HEK293 (cell line): ENCODE measurements around the gene MUC5AC.

ENCODE experiments used
- CTCF ChIP-seq: fragments of 450-650 bp; formaldehyde crosslinking; IDR thresholded peaks from 2 replicates; pipeline ENCODE4 v1.5.1; 2016; ENCODE audit warnings: missing biosample characterization, missing genetic modification characterization
- TSHZ1 ChIP-seq: fragments of 450-650 bp; formaldehyde crosslinking; IDR thresholded peaks from 2 replicates; pipeline ENCODE4 v1.5.1; 2016; ENCODE audit warnings: missing biosample characterization, missing genetic modification characterization, borderline replicate concordance
- YY1 ChIP-seq: fragments of 450-650 bp; formaldehyde crosslinking; IDR thresholded peaks from 2 replicates; pipeline ENCODE4 v1.5.1; 2018; ENCODE audit warnings: missing biosample characterization, missing genetic modification characterization
- ZNF133 ChIP-seq: fragments of 450-650 bp; formaldehyde crosslinking; IDR thresholded peaks from 2 replicates; pipeline ENCODE4 v1.5.1; 2016; ENCODE audit warnings: missing biosample characterization, missing genetic modification characterization
- ZNF146 ChIP-seq: fragments of 450-650 bp; formaldehyde crosslinking; IDR thresholded peaks from 2 replicates; pipeline ENCODE4 v1.5.1; 2016; ENCODE audit warnings: missing biosample characterization, missing genetic modification characterization
- ZNF223 ChIP-seq: fragments of 450-650 bp; formaldehyde crosslinking; IDR thresholded peaks from 2 replicates; pipeline ENCODE4 v1.5.1; 2016; ENCODE audit warnings: missing biosample characterization, missing genetic modification characterization
- ZNF302 ChIP-seq: fragments of 450-650 bp; formaldehyde crosslinking; IDR thresholded peaks from 2 replicates; pipeline ENCODE4 v1.5.1; 2016; ENCODE audit warnings: missing biosample characterization, missing genetic modification characterization, low read depth
- TF ChIP-seq, protein P1 (sequence below): fragments of 450-650 bp; formaldehyde crosslinking; IDR thresholded peaks from 2 replicates; pipeline ENCODE4 v1.5.1; 2016; ENCODE audit warnings: missing biosample characterization, missing genetic modification characterization
- TF ChIP-seq, protein P2 (sequence below): fragments of 450-650 bp; formaldehyde crosslinking; IDR thresholded peaks from 2 replicates; pipeline ENCODE4 v1.5.1; 2016; ENCODE audit warnings: missing biosample characterization, missing genetic modification characterization

- TF ChIP-seq TSHZ1 (tag by site-specific recombination) (no peak), CTCF (tag by site-specific recombination) (no peak), YY1 (tag by site-specific recombination) (no peak), ZNF133 (tag by site-specific recombination) (no peak), ZNF223 (tag by site-specific recombination) (no peak), ZNF146 (tag by site-specific recombination) (no peak), ZNF302 (tag by site-specific recombination) (no peak)
- TF ChIP-seq, protein P1, sequence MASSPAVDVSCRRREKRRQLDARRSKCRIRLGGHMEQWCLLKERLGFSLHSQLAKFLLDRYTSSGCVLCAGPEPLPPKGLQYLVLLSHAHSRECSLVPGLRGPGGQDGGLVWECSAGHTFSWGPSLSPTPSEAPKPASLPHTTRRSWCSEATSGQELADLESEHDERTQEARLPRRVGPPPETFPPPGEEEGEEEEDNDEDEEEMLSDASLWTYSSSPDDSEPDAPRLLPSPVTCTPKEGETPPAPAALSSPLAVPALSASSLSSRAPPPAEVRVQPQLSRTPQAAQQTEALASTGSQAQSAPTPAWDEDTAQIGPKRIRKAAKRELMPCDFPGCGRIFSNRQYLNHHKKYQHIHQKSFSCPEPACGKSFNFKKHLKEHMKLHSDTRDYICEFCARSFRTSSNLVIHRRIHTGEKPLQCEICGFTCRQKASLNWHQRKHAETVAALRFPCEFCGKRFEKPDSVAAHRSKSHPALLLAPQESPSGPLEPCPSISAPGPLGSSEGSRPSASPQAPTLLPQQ (tag by site-specific recombination) = no peak
- TF ChIP-seq, protein P2, sequence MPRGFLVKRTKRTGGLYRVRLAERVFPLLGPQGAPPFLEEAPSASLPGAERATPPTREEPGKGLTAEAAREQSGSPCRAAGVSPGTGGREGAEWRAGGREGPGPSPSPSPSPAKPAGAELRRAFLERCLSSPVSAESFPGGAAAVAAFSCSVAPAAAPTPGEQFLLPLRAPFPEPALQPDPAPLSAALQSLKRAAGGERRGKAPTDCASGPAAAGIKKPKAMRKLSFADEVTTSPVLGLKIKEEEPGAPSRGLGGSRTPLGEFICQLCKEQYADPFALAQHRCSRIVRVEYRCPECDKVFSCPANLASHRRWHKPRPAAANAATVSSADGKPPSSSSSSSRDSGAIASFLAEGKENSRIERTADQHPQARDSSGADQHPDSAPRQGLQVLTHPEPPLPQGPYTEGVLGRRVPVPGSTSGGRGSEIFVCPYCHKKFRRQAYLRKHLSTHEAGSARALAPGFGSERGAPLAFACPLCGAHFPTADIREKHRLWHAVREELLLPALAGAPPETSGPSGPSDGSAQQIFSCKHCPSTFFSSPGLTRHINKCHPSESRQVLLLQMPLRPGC (tag by site-specific recombination) = no peak
These were observed 22.8 kb upstream of the MUC5AC start for GRCh38 chr11:1134848-1135445.
